Smooth muscle cell (in vitro differentiated cells): ENCODE data around the gene SIRPB1. TPM values are rescaled to one million over a fixed set of nuclear protein-coding genes. Genes with fewer than 3 reads are reported as not detected.
"Not testable (repeated sequence)": the region's sequence is repeated elsewhere in the genome, so short reads cannot be mapped to it uniquely, and the experiment has no call there.

Experiments
- DNase-seq: peaks from one replicate; lab custom pipeline; 2025; ENCODE audit not compliant: unreplicated experiment; lab: John Stamatoyannopoulos, UW
- H2AFZ ChIP-seq: fragments of 200-600 bp; sonication (generic); 2 replicates; pipeline ENCODE4 v1.6.0; 2016; ENCODE audit warnings: antibody characterized with exemption, low read depth, mild to moderate bottlenecking
- H3F3A ChIP-seq: fragments of 200-600 bp; sonication (generic); 2 replicates; pipeline ENCODE4 v1.6.0; 2017; ENCODE audit warnings: antibody characterized with exemption, low read depth
- H3K27ac ChIP-seq: fragments of 200-600 bp; sonication (generic); 2 replicates; pipeline ENCODE4 v1.5.1; 2016; ENCODE audit warnings: low read depth, mild to moderate bottlenecking
- H3K27me3 ChIP-seq: fragments of 200-600 bp; sonication (generic); 2 replicates; pipeline ENCODE4 v1.6.1; 2016; ENCODE audit warnings: low read depth, mild to moderate bottlenecking
- H3K36me3 ChIP-seq: fragments of 200-600 bp; sonication (generic); 2 replicates; pipeline ENCODE4 v1.5.1; 2016; ENCODE audit warnings: low read depth
- H3K4me1 ChIP-seq: fragments of 200-600 bp; sonication (generic); 2 replicates; pipeline ENCODE4 v1.5.1; 2016; ENCODE audit warnings: low read depth
- H3K4me2 ChIP-seq: fragments of 200-600 bp; sonication (generic); 2 replicates; pipeline ENCODE4 v1.6.0; 2016; ENCODE audit warnings: mild to moderate bottlenecking
- H3K4me3 ChIP-seq: fragments of 200-600 bp; sonication (generic); 2 replicates; pipeline ENCODE4 v1.5.1; 2016; ENCODE audit warnings: mild to moderate bottlenecking
- H3K79me2 ChIP-seq: fragments of 200-600 bp; sonication (generic); 2 replicates; pipeline ENCODE4 v1.6.0; 2016; ENCODE audit warnings: low read depth, mild to moderate bottlenecking
- H3K9ac ChIP-seq: fragments of 200-600 bp; sonication (generic); 2 replicates; pipeline ENCODE4 v1.6.0; 2016; ENCODE audit warnings: low read depth
- H3K9me3 ChIP-seq: fragments of 200-600 bp; sonication (generic); replicated peaks from 2 replicates; pipeline ENCODE4 v1.5.1; 2016; ENCODE audit warnings: low read depth
- H4K20me1 ChIP-seq: fragments of 200-600 bp; sonication (generic); 2 replicates; pipeline ENCODE4 v1.6.0; 2016; ENCODE audit warnings: low read depth
- WGBS: methylation state at CpG from one replicate; pipeline ENCODE4 v1.1.7; 2016; ENCODE audit warnings: low lambda C conversion rate; 5-methylcytosine and 5-hydroxymethylcytosine counted together
- polyA plus RNA-seq: library from polyadenylated mRNA; unstranded; fragments of >200 nt; fragmentation: Nextera tagmentation; extraction: Ambion mirVana; gene quantifications from 2 replicates; pipeline ENCODE4 v1.2.1, GENCODE V29; 2016
- total RNA-seq: library from RNA; depleted of rRNA; stranded (reverse); fragments of >200 nt; gene quantifications from 2 replicates; pipeline ENCODE4 v1.2.3, GENCODE V29; 2014
- TF ChIP-seq, protein P1 (sequence below): fragments of 200-600 bp; sonication (generic); IDR thresholded peaks from 2 replicates; pipeline ENCODE4 v1.5.1; 2017; ENCODE audit warnings: borderline replicate concordance, mild to moderate bottlenecking, antibody characterized with exemption; ENCODE audit not compliant: insufficient read depth, poor library complexity, severe bottlenecking

The SIRPB1 gene
- total and polyA plus RNA-seq, 2 experiments from 2014 or later, result 0.49 to 0.61 TPM

DNA sequence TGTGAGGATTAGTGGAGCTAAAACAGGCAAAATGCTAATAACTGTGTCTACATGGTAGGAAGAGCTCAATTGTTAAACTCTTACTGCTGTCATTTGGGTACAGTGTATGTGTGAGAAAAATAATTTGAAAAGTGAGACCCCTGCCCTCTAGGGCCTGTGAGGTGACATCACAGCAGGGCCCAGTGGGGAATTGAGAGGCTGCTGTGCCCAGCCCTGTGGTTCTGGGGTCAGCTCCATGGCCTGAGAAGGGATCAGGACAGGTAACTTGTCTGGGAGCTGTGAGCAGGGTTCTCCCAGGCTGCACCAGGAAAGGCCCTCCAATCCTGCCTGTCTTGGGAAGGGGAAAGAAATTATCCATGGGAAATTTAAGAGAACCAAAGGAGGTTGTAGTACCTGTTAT lies 1.3 kb downstream of the SIRPB1 start:
- H3F3A ChIP-seq, result no peaks in the 10 kb centered on the region
- no peaks in the 10 kb centered on the region for H3K79me2 ChIP-seq
- H3K36me3 ChIP-seq, result no peaks in the 10 kb centered on the region
- no peak overlapping the region for H2AFZ ChIP-seq
- no peaks in the 10 kb centered on the region for H3K4me1 ChIP-seq
- no peak overlapping the region for H3K27ac ChIP-seq
- no peak overlapping the region for H3K4me2 ChIP-seq
- no peak overlapping the region for H3K4me3 ChIP-seq
- TF ChIP-seq, protein P1, sequence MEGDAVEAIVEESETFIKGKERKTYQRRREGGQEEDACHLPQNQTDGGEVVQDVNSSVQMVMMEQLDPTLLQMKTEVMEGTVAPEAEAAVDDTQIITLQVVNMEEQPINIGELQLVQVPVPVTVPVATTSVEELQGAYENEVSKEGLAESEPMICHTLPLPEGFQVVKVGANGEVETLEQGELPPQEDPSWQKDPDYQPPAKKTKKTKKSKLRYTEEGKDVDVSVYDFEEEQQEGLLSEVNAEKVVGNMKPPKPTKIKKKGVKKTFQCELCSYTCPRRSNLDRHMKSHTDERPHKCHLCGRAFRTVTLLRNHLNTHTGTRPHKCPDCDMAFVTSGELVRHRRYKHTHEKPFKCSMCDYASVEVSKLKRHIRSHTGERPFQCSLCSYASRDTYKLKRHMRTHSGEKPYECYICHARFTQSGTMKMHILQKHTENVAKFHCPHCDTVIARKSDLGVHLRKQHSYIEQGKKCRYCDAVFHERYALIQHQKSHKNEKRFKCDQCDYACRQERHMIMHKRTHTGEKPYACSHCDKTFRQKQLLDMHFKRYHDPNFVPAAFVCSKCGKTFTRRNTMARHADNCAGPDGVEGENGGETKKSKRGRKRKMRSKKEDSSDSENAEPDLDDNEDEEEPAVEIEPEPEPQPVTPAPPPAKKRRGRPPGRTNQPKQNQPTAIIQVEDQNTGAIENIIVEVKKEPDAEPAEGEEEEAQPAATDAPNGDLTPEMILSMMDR, result no peak
- H3K27me3 ChIP-seq, result no peaks in the 10 kb centered on the region
- no peaks in the 10 kb centered on the region for H3K9me3 ChIP-seq
- no peak for DNase-seq
- H4K20me1 ChIP-seq, result no peaks in the 10 kb centered on the region
- no peak overlapping the region for H3K9ac ChIP-seq

DNA sequence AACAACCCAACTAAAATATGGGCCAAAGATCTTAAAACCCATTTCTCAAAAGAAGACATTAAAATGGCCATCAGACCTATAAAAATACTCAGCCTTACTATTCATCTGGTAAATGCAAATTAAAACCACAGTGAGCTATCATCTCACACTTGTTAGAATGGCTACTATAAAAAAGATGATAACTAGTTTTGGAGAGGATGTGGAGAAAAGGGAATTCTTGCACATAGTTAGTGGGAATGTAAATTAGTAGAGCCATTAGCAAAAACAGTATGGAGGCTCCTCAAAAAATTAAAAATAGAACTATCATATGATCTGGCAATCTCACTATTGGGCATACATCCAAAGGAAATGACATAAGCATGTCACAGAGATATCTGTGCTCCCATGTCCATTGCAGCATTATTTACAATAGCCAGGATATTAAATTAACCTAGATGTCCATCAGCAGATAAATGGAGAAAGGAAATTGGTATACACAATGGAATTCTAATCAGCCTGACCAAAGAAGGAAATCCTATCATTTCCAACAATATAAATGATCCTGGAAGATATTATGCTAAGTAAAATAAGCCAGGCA lies 2.9 kb downstream of the SIRPB1 start:
- Histone ChIP-seq H3K4me2 (no peak overlapping the region), H3K9me3 (no peaks in the 10 kb centered on the region), H3K27ac (no peak overlapping the region), H3F3A (no peaks in the 10 kb centered on the region), H3K4me1 (no peaks in the 10 kb centered on the region), H3K36me3 (no peaks in the 10 kb centered on the region), H3K27me3 (no peaks in the 10 kb centered on the region), H2AFZ (no peak overlapping the region), H3K79me2 (no peaks in the 10 kb centered on the region), H4K20me1 (no peaks in the 10 kb centered on the region), H3K4me3 (no peak overlapping the region), H3K9ac (no peak overlapping the region)
- TF ChIP-seq, protein P1, result no peak
- DNase-seq, result no peak

DNA sequence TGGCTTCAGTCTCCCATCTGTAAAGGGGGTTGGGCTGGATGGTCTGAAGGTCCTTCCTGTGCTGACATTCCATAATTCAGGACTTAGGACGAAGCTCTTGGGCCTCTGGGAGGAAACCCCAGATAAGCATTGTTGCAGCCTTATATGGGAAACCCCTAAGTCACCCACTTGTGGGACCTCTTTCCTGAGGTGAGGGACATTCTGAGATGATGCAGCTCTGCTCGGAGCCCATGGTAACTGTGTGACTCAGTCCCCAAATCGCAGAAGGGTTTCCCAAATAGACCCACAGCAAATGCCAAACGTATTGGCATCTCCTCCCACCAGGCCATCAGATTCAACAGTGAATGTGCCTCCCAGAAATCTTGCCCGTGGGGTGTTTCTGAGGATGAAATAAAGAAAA lies 9.4 kb downstream of the SIRPB1 start:
- not testable (repeated sequence) for H4K20me1 ChIP-seq, DNase-seq, H3K27me3 ChIP-seq, H3F3A ChIP-seq, H3K4me2 ChIP-seq, H3K4me1 ChIP-seq, H3K27ac ChIP-seq, H3K9me3 ChIP-seq, H3K4me3 ChIP-seq, H3K9ac ChIP-seq, H3K79me2 ChIP-seq, H2AFZ ChIP-seq, H3K36me3 ChIP-seq
- WGBS, result no CpG with 5 or more reads among the region's 5 CpGs

DNA sequence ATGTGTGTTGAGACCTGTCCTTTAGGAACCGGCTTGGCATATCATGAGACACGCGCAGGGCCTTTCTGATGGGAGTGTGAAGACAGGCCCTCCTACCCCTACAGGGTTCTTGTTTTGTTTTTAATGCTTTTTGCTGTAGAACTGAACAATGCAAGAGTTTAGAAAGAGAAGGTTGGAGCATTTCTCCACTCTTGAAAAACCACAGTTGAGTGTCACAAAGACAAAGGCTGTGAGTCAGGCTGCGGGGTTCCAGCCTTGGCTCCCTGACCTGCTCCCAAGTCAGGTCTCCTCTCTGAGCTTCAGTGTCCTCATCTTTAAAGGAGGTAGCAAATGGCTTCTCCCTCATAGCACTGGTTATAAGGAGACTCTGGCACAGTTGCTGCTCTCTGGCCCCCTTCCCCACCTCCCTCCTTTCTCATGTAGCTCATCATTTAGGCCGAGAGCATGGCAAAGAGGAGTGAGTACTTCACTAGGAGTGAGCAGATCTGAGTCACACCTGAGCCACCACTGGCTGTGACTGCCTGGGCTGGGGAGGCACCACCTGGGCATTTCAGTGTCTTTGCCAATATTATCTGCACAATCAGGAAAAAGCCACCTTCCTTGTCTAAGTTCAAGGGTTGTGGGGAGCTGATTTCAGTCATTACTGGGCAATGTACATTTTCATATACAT lies 11.0 kb downstream of the SIRPB1 start:
- not testable (repeated sequence) for DNase-seq, H3F3A ChIP-seq, H3K9ac ChIP-seq, H3K9me3 ChIP-seq, H3K4me1 ChIP-seq, H3K36me3 ChIP-seq, H3K4me3 ChIP-seq, H2AFZ ChIP-seq, H4K20me1 ChIP-seq, H3K27ac ChIP-seq, H3K4me2 ChIP-seq, H3K27me3 ChIP-seq, H3K79me2 ChIP-seq
- 76% methylated on average over 3 of the region's 5 CpGs for WGBS

DNA sequence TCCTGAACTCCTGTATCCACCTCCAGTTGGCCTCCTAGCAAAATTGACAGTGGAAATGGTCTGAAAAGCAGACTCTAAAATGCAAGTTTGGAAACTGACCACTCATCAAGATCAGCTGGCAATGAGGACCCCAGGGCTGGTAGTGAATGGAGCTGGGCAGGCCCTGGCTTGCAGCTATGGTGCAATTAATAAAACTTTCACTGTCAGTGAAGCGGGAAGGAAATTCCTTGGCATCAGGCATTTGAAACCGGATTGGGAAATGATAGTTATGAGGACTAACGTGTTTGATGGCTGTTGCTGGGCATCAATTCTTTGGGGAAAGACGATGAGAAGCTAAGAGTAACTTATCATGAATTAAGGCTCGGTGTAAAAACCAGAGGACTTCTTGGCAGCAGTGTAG lies 19.1 kb downstream of the SIRPB1 start:
- Histone ChIP-seq H3K27ac (no peak overlapping the region), H3K79me2 (no peaks in the 10 kb centered on the region), H3K36me3 (no peaks in the 10 kb centered on the region), H3K4me2 (no peak overlapping the region), H3K4me1 (no peaks in the 10 kb centered on the region), H3K4me3 (no peak overlapping the region), H3F3A (no peaks in the 10 kb centered on the region), H3K9me3 (no peaks in the 10 kb centered on the region), H4K20me1 (no peaks in the 10 kb centered on the region), H3K27me3 (no peaks in the 10 kb centered on the region), H3K9ac (no peak overlapping the region), H2AFZ (no peak overlapping the region)
- DNase-seq, result no peak
- TF ChIP-seq, protein P1, result no peak
- no CpG with 5 or more reads among the region's 5 CpGs for WGBS
